ENCODE data around the gene PSMD1.
"Not testable (repeated sequence)": the region's sequence is repeated elsewhere in the genome, so short reads cannot be mapped to it uniquely, and the experiment has no call there.

The PSMD1 gene

DNA sequence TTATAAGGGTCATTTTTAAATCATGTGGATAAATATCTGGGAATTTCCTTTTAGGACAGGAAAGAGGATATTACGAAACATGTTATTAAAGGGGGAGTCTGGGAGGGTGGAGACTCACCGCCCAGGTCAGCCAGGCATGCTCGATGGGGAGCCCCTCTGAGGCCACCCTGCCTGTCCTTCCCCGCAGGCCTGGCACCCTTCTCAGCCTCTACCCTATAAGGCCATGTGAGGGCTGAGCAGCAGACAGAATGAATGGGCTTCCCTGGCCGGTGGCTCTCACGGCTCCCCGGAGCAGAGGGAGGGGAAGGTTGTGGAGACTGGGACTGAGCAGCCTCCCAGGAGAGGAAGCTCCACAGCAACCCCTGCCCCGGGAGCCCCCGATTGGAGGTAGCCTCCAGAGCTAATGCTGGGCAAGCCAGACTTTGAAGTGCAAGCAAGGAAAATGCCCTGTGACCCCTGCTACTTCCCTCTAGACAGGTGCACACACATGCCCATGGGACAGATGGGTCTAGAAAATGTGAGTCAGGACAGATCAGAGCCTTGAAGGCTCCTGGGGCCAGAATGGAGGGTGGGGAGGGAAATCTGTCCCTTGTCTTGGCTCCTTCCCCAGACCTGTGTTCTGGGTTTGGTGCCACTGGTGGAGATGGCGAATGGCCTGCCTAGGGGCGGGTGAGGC, 128.5 kb downstream of the PSMD1 start:
- DNase-seq (ENCODE audit: low read depth, low spot score): no peak

DNA sequence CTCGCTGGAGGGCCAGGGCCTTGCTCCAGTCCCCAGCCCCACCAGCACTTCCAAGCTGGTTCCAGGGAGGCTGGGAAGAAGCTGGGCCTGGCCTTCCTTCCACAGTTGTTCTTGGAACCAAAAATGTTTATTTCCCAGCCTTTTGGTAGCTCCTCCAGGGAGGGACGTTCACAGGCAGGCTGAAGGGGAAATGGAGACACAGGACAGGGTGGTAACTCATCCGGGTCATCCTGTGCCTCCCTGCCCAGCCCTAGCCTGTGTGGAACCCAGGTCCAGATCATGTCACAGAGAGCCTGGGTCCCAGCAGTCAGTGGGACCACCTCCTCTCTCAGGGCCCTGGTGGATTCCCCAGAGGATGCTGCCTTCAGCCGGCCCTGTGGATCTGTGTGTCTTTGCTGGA, 129.2 kb downstream of the PSMD1 start:
- no peak for DNase-seq (ENCODE audit: low read depth, low spot score)

DNA sequence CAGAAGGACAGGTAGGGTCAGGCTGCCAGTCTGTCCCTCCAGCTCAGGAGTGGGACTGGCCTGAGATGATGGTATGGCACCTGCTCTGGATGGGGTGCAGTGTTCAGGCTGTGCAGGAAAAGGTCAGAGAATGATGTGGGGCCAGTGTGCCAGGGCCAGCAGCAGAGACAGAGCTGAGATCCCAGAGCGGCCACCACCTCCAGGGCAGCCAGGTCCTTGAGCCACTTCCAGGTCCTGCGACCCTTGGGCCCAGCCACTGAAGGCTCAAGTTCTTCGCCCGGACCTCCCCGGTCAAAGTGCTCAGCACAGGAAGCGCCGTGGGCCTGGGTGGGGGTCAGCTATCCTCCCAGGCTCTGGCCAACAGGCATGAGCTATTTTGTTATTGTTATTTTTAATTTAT, 129.7 kb downstream of the PSMD1 start:
- no peak for DNase-seq (ENCODE audit: low read depth, low spot score)

DNA sequence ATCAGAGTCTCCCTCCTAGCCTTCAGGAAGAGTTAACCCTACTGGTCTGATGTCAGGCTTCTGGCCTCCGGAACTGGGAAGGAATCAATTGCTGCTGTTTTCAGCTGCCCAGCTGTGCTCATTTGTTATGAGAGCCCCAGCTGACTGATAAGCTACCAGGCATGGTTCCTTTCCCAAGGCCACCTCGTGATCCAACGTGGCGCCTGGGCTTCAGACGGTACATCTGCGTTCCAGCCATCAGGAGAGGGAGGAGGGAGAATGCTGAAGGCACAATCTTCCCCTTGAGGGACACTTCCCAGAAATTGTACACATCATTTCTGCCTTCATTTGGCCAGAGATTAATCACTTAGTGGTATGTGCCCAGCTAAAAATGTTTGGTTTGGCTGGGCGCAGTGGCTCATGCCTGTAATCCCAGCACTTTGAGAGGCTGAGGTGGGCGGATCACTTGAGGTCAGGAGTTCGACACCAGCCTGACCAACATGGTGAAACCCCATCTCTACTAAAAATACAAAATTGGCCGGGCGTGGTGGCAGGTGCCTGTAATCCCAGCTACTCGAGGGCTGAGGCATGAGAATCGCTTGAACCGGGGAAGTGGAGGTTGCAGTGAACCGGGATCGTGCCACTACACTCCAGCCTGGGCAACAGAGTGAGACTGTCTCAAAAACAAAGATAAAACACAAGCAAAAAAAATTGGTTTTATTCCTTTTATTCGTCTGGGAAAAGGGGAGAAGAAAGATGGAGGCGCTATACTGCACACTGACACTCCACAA, 131.3 kb downstream of the PSMD1 start:
- peak; percentile 68 for DNase-seq (ENCODE audit: low read depth, low spot score)

DNA sequence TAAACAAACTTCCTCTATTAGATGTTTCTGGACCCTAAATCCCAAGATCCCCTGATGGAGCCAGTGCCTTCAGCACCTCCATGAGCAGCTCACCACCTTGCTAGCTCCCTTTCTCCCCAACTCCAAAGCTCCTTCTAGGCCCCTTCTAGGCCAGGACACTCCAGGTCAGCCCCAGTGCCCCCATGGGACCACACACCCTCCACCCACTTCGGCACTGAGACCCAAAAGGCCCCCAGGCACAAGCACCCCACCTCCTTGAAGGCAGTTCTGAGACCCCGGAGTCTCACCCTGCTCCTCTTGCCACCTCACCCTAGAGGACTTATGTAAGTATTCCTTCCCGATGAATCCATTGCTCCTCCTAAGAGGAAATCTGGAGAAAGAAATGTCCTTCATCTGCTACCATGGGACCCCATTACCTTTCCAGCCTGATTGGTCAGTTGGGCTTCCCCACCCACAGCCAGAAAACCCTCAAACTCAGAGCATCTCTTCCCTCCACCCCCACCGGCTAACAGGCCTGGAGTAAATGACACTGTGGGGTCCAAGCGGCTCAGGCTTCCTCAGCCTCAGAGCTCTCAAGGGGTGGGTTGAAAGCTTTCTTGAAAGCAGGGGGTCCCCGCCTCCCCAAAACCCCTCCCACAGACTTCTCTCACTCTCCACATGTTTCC, 132.0 kb downstream of the PSMD1 start:
- DNase-seq (ENCODE audit: low read depth, low spot score): no peak

DNA sequence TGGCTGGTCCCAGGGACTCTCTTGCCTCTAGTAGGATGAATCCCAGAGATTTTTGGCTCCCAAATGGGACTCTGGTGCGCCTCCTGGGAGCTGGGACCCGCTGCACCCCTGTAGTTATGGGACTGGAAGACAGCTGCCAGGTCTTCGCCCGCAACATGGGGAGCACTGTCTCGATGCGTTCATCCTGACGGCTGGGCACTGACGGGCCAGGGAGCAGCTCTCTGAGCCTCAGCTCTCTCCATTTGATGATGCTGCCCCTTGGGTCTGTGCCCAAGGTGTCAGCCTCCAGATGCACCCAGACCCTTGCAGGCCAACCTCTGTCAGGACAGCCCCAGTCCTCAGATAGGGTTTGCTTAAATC, 132.5 kb downstream of the PSMD1 start:
- no peak for DNase-seq (ENCODE audit: low read depth, low spot score)

DNA sequence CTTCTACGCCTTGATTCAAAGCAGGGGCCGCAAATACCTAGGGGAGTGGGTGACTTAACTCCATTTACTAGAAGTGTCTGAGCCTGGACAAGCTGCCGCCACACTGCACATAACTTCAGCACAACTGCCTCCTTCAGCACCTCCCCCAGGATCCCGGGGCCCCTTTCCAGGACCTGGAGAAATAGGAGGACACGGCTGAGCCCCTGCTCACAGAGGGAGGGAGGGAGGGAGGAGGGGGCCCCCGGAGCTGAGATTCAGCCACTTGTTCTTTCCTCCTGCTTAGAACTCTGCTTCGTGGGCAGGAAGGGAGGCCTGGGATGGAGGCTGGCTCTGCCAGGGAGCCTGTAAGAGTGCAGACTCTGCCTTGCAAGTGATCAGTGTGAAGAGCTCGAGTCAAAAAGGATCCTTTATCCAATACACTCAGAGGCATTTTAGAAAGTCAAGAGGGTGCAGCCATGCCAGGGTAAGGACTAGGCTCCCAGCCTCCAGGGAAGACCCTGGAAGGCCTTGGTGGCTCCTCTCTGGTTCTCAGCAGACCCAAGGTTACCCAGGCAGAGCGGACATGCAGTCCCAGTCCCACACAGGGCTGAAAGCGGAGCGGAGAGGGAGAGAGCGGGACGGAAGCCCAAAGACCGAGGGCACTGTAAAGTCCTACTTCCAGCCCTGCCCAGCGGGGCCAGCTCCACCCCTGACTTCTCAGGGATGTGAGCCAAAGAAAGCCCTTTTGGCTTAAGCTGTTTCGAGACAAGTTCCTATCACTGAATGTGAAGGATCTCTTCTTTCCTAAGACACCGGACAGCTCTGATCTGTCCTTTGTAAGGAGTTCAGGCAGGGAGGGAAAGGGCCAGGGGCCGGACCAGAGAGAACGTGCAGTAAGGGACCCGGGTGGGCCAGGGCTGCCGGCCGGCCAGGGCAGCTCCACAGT, 133.2 kb downstream of the PSMD1 start:
- DNase-seq (ENCODE audit: low read depth, low spot score): peak; percentile 55

DNA sequence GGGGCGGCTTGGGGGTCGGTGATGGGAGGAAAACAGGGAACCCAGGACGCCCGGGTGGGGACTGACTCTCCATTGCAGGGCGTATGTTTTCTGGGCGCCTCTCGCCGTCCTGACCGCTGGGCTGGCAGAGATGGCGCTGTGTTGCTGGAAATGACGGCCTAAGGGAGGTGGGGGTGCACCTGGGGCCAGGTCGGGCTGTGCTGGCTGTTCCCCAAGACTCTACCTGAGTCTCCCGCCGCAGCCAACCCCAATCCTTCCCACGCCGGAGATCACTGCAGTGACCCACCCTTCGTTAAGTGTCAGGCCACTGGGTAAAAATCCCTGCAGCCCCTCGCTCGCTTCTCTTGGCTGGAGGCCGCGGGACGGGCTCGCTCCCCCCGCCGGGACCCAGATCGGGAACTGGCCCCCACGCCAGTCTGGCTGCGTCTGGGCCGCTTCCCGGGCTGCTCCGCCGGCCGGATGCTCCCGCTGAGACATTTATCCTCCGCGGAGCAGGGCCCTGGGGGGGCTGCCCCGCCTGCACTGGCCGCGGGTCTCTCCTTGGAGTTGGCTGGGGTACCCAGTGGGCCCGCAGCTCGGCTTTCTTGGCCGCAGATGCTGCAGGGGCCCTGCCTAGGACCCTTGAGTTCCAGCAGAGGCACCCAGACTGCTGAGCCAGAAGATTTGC, 134.0 kb downstream of the PSMD1 start:
- DNase-seq (ENCODE audit: low read depth, low spot score): peak; percentile 60

DNA sequence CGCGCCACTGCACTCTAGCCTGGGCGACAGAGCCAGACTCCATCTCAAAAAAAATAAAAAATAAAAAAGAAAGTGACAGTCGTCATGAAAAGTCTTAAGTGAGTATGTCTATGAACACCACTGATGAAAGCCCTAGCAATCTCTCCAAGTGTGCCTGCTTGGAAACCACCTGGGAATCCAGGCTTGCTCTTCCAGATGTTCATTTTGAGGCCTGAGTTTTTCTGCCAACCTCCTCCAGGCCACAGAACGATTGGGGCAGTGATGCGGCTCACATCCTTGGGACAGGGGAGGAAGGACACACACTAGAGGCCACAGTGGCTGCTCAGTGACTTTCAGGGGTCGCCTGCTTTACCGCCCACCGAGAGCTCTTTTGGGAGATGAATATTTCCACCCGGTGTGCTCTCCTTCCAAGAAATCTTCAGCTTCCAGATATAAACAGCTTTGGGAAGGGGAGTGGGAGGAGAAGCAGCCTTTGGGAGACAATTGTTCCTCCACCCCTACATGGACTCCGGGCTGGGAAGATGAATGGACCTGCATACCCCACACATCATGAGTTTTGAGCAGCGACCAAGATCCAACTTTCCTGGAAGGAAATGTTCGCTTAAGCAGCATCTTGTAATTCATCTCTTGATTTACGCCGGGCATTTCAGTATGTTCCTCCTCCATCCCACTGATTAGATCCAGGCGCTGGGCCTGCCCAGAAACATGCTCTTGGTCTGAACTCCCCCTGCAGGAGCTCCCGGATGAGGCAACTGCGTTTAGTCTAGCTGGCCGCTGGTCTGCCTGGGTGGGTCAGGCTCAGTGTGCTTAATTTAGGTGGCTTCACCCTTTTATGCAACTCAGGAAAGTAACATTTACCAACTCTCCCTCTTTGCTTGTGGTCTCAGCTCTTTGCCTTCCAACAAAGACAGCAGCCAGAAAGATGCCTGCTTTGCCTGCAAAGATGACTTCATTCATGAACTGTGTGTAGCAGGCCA, 135.5 kb downstream of the PSMD1 start:
- peak; percentile 78 for DNase-seq (ENCODE audit: low read depth, low spot score)

DNA sequence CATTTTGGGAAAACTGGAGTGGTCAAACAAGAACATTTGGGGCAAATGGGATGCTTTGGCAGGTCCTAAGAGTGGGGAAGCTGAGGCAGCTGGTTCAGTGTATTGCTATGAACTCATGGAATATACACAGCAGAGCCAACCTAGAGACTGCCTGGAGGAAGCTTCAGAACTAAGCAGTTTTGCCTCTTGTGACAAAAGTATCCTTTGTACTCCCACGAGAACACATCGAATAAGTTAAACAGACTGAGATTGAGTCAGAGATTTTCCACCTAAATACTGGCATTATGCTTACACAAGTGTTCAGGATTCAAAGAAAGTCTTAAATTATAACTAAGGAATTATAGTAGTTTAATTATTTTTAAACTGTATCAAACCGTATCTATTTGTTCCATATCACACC, 136.5 kb downstream of the PSMD1 start:
- no peak for DNase-seq (ENCODE audit: low read depth, low spot score)

DNA sequence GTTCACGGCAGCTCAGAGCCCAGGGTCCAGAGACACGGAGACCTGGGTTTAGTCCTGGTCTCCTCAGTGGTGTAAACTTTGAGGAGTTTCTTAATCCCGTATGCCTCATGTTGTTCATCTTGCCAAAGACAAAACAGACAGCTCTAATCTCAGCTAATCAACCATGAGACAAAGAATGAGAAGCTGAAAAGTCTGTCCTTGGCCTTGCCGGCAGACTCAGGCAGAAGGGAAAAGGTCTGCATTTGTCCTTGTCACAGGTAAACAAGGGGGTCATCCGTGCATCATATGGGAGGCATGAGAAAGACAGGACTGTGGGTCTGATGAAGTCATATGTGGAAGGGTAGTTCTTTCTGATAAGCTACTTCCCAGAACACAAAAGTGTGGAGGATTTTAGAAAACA, 139.9 kb downstream of the PSMD1 start:
- no peak for DNase-seq (ENCODE audit: low read depth, low spot score)

DNA sequence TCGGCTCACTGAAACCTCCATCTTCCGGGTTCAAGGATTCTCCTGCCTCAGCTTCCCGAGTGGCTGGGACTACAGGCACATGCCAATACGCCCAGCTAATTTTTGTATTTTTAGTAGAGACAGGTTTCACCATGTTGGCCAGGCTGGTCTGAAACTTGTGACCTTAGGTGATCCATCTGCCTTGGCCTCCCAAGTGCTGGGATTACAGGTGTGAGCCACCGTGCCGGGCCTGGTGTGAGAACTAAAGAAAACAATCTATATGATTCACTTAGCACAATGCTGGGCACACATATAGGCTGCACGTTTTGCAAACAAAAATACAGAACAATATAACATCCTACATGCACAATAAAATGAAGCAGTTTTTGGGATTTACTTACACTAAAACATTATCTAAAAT, 140.5 kb downstream of the PSMD1 start:
- DNase-seq (ENCODE audit: low read depth, low spot score): not testable (repeated sequence)

DNA sequence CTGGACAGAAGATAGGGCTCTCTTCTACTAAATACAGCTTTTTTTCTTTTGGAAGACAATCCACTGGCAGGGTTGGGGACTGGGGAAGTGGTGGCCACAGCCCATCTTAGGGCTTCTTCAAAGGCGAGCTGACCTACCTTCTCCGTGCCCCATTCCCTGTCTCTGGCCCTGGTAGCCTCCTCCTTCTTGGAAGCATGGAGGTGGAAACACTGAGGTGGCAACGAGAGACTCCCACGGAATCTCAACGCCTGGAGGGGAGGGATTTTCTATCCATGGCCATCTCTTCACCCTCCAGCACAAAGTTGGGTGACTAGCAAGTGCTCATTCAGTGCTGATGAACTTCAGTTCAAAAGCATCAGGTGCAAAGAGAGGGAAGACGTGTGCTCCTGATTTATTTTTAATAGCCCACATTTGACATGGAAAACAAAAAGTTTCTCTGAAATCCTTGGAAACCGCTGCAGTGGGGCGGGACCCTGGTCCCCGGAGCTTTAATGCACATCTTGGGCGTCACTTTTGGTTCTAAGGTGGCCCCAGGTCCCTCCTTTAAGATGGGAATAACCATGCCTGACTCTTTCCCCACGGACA, 141.1 kb downstream of the PSMD1 start:
- no peak for DNase-seq (ENCODE audit: low read depth, low spot score)

DNA sequence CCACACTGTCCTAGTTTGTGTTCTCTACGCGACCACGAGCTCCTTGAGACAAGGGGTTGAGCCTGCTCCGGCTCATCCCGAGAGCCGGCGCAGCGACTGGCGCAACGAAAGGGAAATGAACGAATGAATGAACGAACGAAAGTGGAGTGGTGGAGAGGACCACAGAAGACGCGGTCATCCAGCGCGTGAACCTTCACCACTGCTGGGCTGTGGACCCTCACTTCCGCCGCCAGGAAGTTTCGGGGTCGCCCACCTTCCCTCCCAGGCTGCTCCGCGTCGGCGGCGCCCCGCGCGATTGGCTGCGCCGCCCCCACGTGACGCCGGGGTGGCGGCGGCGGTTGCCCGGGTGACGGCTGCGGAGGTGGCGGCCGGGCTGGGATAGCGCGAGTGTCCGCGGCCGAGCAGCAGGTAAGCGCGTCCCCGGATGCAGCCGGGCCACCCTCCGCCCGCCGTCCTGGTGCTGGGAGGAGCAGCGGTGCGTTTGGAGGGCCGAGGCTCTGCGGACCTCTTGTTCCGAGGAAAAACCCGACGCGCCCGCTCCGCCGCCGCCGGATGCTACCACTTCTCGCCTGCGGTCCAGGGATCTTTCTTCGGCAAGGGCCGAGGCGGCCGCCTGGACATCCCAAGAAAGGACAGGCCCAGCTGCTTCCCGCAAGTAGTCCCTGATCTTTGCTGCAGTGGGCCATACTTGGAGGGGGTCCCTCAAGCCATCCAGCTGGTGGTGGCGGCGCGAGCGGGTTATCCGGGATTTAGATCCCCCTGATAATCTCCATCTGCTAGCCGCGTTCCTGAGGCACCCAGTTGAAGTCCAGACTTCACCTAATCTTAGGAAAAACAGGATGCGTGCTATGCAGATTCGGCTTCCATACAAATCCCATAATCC, 141.9 kb downstream of the PSMD1 start, which contains the start of gene ARMC9:
Gene ARMC9 (plus strand): TSS at position 341 of the 883 bp plus-strand sequence. CDS start 7,608 bp downstream, outside the sequence.
- peak; percentile 90 for DNase-seq (ENCODE audit: low read depth, low spot score)

DNA sequence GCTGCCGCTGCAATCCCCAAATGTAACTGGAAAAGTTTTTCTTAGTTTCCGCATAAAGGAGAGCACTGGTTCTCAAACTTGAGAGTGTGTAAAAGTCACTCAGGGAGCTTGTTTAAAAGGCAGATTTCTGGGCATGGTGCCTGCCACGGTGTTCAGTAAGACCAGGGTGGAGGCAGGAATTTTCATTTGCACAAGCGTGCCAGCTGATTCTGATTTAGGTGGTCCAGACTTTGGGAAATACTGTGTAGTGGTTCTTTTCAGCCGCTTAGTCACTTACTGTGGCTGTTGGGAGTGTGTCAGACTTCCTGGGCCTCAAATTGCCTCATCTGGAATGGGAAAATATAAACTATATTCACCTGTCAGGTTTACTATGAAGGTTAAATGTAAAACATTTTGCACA, 142.6 kb downstream of the PSMD1 start:
- DNase-seq (ENCODE audit: low read depth, low spot score): no peak

DNA sequence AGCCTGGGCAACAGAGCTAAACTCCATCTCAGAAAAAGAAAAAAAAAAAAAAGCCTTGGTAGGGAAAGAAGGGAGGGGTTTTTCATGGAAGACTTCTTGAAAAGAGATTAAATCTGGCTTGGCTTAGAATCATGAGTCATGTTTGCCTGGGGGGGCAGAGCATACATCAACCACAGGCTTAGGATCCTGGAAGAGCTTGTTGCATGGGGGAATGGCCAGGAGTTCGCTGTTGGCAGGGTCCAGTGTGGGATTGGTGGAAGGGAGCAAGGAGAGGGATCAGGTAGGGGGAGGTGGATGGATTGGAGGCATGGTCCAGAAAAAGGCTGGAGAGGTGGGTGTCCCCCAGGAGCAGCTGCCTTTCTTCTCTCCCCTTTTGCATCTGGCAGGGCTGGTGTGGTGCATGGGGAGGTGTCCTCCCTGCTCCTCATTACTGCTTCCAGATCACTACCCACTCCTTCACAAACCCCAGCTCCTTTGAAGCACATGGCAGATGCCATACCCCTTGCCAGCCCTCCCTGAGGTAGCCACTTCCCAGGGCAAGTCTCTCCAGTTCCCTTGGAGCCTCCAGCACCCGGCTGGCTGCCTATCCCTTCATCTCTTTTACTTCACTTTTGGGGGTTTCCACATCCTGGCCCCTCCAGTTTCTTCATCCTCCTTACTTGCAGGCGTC, 144.3 kb downstream of the PSMD1 start:
- peak; percentile 74 for DNase-seq (ENCODE audit: low read depth, low spot score)

DNA sequence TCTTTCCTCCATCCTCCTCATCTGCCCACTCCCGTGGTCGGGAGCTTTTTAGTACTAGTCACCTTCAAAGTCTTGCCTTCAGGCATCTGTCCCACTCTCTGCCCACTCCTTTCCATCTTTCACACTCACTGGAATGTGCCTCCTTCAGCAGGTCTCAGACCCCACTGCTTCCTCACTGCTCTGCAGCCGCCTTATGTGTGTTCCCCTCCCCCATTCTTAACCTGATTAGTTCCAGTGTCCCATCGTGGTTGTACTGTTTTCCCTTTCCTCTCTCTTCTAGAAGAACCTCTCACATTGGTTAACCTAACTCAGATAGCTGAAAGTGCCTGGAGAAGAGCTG, 144.8 kb downstream of the PSMD1 start:
- DNase-seq (ENCODE audit: low read depth, low spot score): peak; percentile 47

DNA sequence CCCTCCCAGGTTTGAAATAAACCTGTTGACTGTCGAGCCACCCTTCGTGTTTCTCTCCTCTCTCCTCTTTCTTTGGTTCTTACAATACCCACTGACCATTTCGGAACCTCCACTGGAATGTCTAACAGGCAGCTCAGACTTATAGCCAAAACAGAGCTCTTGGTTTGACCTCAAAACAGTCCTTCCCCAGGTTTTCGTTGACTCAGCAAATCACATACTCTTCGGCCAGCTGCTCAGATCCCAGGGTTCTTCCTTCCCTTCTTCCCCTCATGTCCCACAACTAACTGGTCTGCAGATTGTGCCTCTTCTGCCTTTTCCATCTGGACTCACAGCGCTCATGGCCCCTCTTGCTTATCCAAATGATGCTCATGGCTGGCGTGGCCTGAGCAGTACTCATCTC, 146.4 kb downstream of the PSMD1 start:
- DNase-seq (ENCODE audit: low read depth, low spot score): no peak

Measured in ELF-1 (cell line).